HFFc6 (cell line): ENCODE measurements around the gene CCN2. TPM values are rescaled to one million over a fixed set of nuclear protein-coding genes. Genes with fewer than 3 reads are reported as not detected.

Experiments
- total RNA-seq, 6 experiments: library from RNA; stranded (reverse); fragmentation: NEBNext Ultra II Directional; extraction: Animal tissue kit (Norgen Biotek cat#: 25700); gene quantifications; 2 replicates in 1 of 6; 3 replicates in 5 of 6; pipeline ENCODE4 v1.2.3, GENCODE V29; 2021

Gene CCN2
- total RNA-seq, 6 experiments from 2014 or later: 493 to 923 (median 550) TPM

Other genes starting within 250 kb of the CCN2 start
- not detected for gene OR2A4, start 250.0 kb downstream of the CCN2 start, total RNA-seq
- not detected for gene CTAGE9, start 240.4 kb downstream of the CCN2 start, total RNA-seq
- gene ENPP1, start 143.4 kb downstream of the CCN2 start, total RNA-seq: 10 to 100 TPM; 30.1 to 39.5 (median 36.3) TPM